ENCODE results near the gene CDH23.

DNA sequence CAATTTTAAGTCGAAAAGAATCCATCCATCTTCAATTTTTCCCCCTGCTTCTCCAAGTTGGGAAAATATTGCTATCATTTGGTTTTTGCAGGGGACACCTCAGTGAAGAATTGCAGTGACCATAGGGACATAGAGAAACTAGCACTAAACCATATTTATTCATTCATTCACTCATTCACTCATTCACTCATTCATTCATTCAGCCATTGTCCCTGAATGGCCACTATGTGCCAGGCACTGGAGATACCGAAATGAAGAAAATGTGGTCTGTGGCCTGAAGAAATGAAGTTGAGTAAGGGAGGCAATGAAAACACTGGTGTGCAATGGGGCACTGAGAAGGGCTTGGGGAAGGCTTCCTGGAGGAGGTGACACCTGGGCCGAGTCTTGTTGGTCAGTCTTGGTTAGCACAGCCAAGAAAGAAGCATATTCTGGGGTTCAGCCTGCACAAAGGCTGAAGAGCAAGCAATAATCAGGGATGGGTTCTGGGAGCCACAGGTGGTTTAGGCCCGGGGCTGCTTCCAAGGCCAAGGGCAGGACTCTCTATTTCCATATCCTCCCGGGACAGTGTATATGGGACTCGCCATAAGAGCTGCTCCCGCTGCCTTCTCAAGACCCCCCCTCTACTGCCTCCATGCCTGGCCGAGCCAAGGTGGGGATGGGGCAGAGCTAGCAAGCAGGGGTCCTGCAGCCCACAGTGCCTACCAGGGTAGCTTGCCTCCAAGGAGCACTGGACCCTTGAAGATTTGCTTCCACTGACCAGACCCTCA lies 348.4 kb downstream of the CDH23 start:
- TF ChIP-seq, protein P1, sequence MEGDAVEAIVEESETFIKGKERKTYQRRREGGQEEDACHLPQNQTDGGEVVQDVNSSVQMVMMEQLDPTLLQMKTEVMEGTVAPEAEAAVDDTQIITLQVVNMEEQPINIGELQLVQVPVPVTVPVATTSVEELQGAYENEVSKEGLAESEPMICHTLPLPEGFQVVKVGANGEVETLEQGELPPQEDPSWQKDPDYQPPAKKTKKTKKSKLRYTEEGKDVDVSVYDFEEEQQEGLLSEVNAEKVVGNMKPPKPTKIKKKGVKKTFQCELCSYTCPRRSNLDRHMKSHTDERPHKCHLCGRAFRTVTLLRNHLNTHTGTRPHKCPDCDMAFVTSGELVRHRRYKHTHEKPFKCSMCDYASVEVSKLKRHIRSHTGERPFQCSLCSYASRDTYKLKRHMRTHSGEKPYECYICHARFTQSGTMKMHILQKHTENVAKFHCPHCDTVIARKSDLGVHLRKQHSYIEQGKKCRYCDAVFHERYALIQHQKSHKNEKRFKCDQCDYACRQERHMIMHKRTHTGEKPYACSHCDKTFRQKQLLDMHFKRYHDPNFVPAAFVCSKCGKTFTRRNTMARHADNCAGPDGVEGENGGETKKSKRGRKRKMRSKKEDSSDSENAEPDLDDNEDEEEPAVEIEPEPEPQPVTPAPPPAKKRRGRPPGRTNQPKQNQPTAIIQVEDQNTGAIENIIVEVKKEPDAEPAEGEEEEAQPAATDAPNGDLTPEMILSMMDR (IDR thresholded peaks at IDR 0.05; ENCODE audit: low read depth, low read length, poor library complexity, severe bottlenecking): no peak
- TF ChIP-seq EZH2phosphoT487 (IDR thresholded peaks at IDR 0.05; ENCODE audit: borderline replicate concordance, low read length): no peak
